HG02981 (cell line): Measurements from ENCODE around the gene GAS2L2.

Source experiments
- ATAC-seq: cut with Tn5 transposase; IDR thresholded peaks from one replicate; pipeline ENCODE4 v1.9.1; 2021; ENCODE audit warnings: mild to moderate bottlenecking, moderate library complexity; ENCODE audit not compliant: unreplicated experiment

The GAS2L2 gene

DNA sequence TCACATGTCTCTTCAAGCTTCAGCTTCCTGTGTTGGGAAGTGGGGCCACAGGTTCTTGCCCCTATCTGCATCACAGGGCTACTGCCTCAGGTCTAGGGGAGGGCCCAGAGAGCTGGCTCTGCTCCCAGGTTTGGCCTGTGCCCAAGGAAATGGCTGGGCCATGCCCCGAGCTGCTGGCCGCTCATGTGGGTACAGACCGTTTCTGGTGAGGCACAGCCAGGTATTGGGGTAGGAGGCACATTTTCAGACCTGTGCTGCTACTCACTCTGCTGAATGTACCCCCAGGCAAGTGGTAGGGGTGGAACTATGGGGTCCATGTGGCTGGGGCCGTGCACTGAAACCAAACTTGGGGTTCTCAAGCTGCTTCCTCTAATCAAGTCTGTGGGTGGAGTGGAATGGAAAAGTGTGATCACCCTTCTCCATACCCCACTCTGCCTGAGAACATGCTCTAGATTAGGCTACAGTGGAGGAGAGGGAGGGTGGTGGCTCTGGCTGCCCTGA lies 4.6 kb downstream of the GAS2L2 start:
- ATAC-seq, result no peak

GRCh38 chr17:35747540-35748017 lies 5.5 kb downstream of the GAS2L2 start:
- ATAC-seq, result no peak

GRCh38 chr17:35745749-35746320 lies 7.2 kb downstream of the GAS2L2 start:
- ATAC-seq, result no peak

GRCh38 chr17:35745246-35745645 lies 7.8 kb downstream of the GAS2L2 start:
- ATAC-seq, result no peak

DNA sequence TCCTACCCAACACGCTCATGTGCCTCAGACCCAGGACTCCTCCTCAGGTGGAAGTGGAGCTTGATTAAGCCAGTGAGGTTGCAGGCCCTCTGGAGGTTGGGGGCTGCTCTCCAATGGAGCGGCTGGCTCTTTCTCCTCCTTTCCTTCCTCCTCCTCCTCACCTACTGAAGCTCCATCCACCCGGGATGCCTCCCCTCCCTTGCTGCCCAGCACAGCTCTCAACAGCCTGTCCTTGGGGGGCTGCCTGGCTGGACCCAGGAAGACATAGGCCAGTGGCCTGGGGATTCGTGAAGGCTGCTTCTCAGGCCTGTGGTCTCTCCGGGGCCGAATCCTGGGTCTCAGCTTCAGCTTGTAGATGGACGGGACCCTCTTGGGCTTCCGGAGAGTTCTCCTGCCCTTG lies 8.2 kb downstream of the GAS2L2 start:
- no peak for ATAC-seq

DNA sequence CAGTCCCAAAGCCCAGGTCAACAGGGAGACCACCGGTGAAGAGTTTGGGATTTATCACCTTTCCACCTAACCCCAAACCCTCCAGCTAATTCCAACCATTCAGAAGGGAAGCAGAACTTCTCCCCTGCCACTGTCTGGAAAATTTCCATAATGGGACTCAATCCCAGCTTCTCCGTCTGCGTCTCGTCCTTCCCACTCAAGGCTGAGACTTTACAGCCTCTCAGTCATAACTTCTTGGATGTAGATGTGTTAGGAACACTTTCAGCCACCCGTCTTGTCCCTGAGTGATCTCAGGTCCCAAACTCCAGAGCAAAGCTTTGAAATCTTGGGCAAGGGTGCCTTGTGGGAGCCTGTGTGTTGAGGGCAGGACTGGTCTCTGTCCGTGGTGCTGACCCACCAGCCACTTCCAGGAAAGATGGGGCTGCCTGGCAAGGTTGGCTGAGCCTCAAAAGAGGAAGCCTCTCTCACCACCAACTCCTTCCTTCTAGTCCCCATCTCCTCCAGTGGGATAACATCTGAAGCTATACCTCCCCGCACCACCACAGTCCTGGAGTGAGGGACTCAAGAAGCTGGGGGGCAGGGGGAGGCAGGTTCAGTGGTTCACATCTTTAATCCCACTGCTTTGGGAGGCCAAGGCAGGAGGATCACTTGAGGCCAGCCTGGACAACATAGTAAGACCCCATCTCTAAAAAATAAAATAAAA lies 9.3 kb downstream of the GAS2L2 start:
- no peak for ATAC-seq

DNA sequence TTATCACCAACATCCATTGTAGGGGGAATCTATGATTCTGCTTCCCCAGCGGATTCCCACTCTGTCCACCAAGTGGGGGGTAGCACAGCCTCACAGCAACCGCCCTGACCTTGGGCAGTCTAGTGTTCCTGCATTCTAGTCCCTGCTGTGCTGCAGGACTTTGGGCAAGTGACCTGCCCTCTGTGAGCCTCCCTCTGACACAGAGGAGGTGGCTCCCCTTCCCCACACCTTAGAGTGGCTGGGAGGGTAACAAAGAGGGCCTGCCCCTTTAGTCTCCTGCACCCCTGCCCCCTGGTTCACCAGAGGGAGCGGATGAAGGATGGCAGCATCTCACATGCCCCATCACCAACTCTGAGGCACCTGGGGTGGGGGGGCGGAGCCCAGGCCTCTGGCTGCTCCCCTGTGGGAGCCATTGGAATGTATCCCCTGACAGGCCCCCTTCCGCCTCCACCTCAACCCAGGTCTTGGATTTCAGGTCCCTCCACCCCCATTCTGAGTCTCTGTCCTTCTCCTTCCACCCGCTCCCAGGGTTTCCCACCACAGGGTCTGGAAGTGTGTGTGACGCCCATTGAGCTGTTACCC lies 10.1 kb downstream of the GAS2L2 start:
- no peak for ATAC-seq

GRCh38 chr17:35742496-35742895 lies 10.5 kb downstream of the GAS2L2 start:
- ATAC-seq, result no peak

- ATAC-seq, result no peak
Measured at GRCh38 chr17:35740997-35741931, 11.8 kb downstream of the GAS2L2 start.

GRCh38 chr17:35740216-35740615 lies 12.8 kb downstream of the GAS2L2 start:
- ATAC-seq, result no peak

DNA sequence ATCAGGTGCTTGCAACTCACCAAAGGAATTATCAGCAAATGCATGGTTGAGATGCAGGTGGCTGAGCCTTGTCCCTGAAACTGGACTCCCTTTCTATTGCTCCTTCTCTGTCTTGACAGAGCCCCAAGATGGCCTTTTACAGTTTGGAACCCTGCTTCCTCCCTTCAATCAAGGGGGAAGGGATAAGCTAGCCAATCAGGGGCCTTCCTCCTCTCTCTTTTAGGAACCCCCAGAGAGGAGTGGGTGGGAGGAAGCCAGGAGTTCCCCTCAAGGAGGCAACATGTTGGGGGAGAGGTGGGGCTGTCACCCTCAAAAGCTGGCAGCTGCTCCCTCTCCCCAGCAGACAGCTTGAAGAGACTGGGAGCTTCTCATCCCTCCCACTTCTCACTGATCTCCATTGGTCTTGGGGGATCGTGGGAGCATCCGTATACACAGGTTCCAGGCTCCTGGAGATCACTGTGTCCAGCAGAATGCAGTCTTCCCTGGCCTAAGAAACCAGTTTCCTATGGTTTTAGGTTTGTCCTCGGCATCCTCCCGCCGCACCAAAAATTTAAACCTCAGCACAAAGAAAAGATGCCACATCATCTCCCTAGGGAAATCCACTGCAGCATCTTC lies 14.4 kb downstream of the GAS2L2 start:
- ATAC-seq, result no peak

- ATAC-seq, result no peak
Measured at GRCh38 chr17:35736236-35736635, 16.8 kb downstream of the GAS2L2 start.

DNA sequence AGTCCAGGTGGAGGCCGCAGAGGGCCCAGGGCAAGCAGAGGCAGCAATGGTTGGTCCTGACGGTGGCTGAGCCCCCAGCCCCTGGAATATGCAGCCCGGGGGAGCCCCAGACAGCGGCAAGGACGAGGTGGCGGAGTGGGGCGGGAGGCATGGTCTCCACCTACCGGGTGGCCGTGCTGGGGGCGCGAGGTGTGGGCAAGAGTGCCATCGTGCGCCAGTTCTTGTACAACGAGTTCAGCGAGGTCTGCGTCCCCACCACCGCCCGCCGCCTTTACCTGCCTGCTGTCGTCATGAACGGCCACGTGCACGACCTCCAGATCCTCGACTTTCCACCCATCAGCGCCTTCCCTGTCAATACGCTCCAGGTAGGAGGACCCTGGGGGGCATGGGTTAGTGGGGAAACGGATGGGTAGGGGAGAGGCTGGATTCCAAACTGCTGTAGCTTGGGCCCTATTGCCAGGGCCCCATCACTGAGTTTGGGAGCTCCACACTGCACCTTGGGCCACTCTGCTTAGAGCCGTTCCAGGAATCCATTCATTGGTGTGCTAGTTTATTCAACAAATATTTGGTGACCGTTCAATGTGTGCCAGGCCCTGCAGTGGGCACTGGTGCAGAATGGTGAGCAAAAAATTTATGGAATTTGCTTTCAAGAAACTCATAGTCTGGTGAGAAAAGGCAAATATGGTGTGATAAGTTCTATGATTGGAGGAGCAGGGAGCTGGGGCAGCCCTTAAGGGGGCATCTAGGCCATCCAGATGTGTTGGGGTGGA lies 17.8 kb downstream of the GAS2L2 start:
- no peak for ATAC-seq

GRCh38 chr17:35734396-35734795 lies 18.6 kb downstream of the GAS2L2 start:
- no peak for ATAC-seq

DNA sequence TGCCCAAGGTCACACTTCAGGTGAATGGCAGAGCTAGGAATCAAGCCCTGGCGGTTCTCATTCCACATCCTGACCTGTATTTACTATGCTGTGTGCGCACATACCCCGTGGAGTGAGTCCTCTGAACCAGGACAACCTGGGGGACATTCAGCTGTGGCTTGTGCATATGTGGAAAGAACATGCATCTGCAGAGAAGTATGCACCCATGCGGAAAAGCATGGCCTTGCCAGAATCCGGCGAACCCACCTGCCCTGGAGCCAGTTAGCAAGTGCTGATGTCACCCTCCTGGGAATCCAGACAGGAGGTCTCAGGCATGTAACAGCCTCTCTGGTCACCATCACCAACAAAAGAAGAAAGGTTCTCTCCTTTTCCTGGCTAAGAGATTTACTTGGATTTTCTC lies 19.7 kb downstream of the GAS2L2 start:
- no peak for ATAC-seq

DNA sequence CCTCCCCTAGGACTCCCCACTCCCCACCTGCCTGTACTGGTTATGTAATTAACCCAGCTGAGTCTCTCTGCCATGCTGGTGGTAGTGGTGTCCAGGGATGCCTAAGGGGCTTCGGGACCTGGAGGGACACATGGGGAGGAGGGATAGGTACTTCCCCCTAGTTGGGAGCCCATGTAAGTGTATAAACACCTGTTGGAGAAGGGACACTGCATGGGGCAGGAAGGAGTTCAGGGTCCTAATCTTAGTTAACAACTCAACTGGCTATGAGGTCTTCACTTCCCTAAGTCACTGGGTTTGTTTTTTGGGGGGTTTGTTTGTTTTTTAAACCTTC lies 20.3 kb downstream of the GAS2L2 start:
- ATAC-seq, result no peak

GRCh38 chr17:35731917-35732805 lies 20.9 kb downstream of the GAS2L2 start:
- no peak for ATAC-seq

DNA sequence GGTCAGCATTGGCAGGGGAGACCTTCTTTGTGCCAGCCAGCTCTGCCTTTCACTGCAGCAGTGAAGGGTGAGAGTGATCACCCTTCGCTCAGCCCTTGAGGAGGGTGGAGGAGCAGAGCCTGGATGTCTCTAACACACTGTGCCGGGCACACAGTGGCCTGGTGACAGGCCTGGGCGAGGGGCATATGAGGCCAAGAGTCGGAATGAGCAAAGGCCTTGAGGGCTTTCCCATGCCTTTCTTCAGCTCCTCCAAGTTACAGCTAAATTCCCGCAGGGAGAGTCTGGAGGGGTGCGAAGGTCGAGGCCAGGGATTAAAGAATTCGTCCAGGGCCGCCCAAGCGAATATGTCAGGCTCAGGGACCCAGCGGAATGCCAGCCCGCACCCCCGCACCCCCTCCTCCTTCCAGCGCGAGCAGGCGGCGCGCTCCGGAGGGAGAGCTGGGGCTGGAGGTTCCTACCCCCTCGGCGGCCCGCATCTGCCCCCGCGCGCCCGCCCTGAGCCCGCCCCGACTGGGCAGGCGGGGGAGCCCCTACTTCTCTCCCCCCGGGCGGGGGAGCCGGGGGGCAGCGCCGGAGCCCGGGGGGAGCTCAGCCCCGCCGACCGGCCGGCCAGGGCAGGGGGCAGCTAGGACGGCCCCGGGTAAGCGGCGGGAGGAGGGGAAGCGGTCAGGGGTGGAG lies 21.7 kb downstream of the GAS2L2 start, which contains the start of gene RASL10B:
RASL10B (plus strand) TSS at position 401 of the 678 bp plus-strand sequence. CDS start 3,546 bp downstream, outside the sequence.
- ATAC-seq, result no peak
